ENCODE results near the gene ME1. TPM values are rescaled to one million over a fixed set of nuclear protein-coding genes. Genes with fewer than 3 reads are reported as not detected.

ME1 gene
- total and polyA plus RNA-seq, 2 donors (not counting 3 experiments of a cell fraction or from before 2014, with no cell fraction given) = 7.3 to 29.3 TPM

DNA sequence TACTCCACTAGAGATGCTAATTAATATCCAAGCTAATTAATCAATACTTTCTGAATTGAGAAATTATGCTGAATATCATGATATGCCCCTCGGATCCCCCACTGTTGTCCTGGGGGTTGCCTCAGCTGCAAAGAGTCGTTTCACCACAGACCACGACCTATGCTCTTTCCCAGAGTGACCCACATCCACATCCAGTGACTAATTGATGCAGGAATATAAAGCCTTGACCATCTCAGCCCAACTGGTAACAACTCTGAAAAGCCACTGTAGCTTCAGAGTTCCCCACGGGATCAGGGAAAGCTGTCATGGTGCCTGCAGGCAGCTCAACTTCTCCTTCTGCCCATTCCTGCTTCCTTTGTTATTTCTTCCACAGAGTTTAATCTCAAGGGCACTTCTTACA, 120.8 kb downstream of the ME1 start:
- no peaks in the 10 kb centered on the region for H3K36me3 ChIP-seq (ENCODE audit: control insufficient read depth in 2 of 2, extremely low read depth in 1 of 2, insufficient read depth in 2 of 2, low read length in 2 of 2)
- POLR2A ChIA-PET = no interaction called here
- peaks cover 2% of the 10 kb centered on the region for H4K20me1 ChIP-seq (replicated peaks; ENCODE audit: control insufficient read depth, extremely low read depth, insufficient read depth, low read length)
- no peak overlapping the region for H3K4me3 ChIP-seq (replicated peaks in 1 of 3; ENCODE audit: insufficient read depth in 1 of 3, low read depth in 1 of 3, low read length in 3 of 3)
- dilution Hi-C loops (cut with MboI; ENCODE audit: extremely low pct_ligation_motif_present, low sequenced_read_pairs) (no loop called here), intact Hi-C loops (cut with micrococcal nuclease) (no loop called here)
- no peaks in the 10 kb centered on the region for H3K79me2 ChIP-seq (ENCODE audit: control insufficient read depth, insufficient read depth, low read length)
- FAIRE-seq = no peak
- H2AFZ ChIP-seq (ENCODE audit: low read depth, low read length) = no peak overlapping the region
- DNase-seq (ENCODE audit: low read depth, low spot score) = no peak
- H3K27me3 ChIP-seq (ENCODE audit: control insufficient read depth in 2 of 2, insufficient read depth in 2 of 2, low read length in 2 of 2) = no peaks in the 10 kb centered on the region
- no peak overlapping the region for H3K4me2 ChIP-seq (ENCODE audit: insufficient read depth, low read length)
- no peak overlapping the region for H3K27ac ChIP-seq (ENCODE audit: insufficient read depth, low read depth, low read length)
- H3K4me1 ChIP-seq (ENCODE audit: control insufficient read depth, extremely low read depth, insufficient read depth, low read length) = peaks cover 11% of the 10 kb centered on the region
- H3K9me3 ChIP-seq (replicated peaks; ENCODE audit: control insufficient read depth, insufficient read depth, low read length) = no peaks in the 10 kb centered on the region
- BruUV-seq (replicated peaks) = no TSS peak
- no peak overlapping the region for H3K9ac ChIP-seq (replicated peaks; ENCODE audit: extremely low read depth, insufficient read depth, low read length)
- CTCF ChIA-PET = interaction anchor here (0.9 to 1.4 kb wide), 3 partner anchors 17 to 73 kb away, joined by 3 to 4 read pairs (median 3); no protein-coding TSS in a partner anchor
- H3K9me1 ChIP-seq (replicated peaks; ENCODE audit: control insufficient read depth, extremely low read depth, insufficient read depth, low read length) = no peaks in the 10 kb centered on the region
- TF ChIP-seq POLR2A (IDR thresholded peaks at IDR 0.05; ENCODE audit: low read depth, low read length) (no peak), GATA2 (IDR thresholded peaks at IDR 0.05; ENCODE audit: insufficient read depth, insufficient read length, low read depth, low read length) (no peak), POLR2AphosphoS5 (IDR thresholded peaks at IDR 0.05; ENCODE audit: insufficient read depth, low read depth, low read length) (no peak), FOS (IDR thresholded peaks at IDR 0.05; ENCODE audit: borderline replicate concordance, insufficient read depth, low read length) (no peak), EZH2 (IDR thresholded peaks at IDR 0.05; ENCODE audit: borderline replicate concordance, low read depth, low read length, severe bottlenecking) (no peak), JUN (IDR thresholded peaks at IDR 0.05; ENCODE audit: borderline replicate concordance, insufficient read depth, insufficient read length, low read depth) (no peak), MYC (IDR thresholded peaks at IDR 0.05; ENCODE audit: low read depth, low read length) (no peak)
- TF ChIP-seq, protein P1, sequence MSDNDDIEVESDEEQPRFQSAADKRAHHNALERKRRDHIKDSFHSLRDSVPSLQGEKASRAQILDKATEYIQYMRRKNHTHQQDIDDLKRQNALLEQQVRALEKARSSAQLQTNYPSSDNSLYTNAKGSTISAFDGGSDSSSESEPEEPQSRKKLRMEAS (IDR thresholded peaks at IDR 0.05; ENCODE audit: insufficient read depth, insufficient read length) = no peak
- TF ChIP-seq, protein P2, sequence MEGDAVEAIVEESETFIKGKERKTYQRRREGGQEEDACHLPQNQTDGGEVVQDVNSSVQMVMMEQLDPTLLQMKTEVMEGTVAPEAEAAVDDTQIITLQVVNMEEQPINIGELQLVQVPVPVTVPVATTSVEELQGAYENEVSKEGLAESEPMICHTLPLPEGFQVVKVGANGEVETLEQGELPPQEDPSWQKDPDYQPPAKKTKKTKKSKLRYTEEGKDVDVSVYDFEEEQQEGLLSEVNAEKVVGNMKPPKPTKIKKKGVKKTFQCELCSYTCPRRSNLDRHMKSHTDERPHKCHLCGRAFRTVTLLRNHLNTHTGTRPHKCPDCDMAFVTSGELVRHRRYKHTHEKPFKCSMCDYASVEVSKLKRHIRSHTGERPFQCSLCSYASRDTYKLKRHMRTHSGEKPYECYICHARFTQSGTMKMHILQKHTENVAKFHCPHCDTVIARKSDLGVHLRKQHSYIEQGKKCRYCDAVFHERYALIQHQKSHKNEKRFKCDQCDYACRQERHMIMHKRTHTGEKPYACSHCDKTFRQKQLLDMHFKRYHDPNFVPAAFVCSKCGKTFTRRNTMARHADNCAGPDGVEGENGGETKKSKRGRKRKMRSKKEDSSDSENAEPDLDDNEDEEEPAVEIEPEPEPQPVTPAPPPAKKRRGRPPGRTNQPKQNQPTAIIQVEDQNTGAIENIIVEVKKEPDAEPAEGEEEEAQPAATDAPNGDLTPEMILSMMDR (IDR thresholded peaks at IDR 0.05; ENCODE audit: extremely low read depth in 1 of 2, insufficient read depth in 1 of 2, low read depth in 1 of 2, low read length in 2 of 2) = no peak

All from endothelial cell of umbilical vein (primary cell).